GM23338 (cell line): ENCODE results near the gene NR1I2. TPM values are rescaled to one million over a fixed set of nuclear protein-coding genes. Genes with fewer than 3 reads are reported as not detected.

ENCODE experiments used
- ATAC-seq: fragments of 200-7000 bp; cut with Tn5 transposase; 3 replicates; pipeline ENCODE4 v1.9.1; 2020
- DNase-seq: peaks from one replicate; pipeline ENCODE4 v3.0.0-alpha.2; 2015; ENCODE audit warnings: low spot score
- H2AFZ ChIP-seq: fragments of 200-600 bp; sonication (generic); 2 replicates; pipeline ENCODE4 v1.8.0; 2016; ENCODE audit warnings: antibody characterized with exemption, mild to moderate bottlenecking, moderate library complexity
- H3F3A ChIP-seq: fragments of 200-600 bp; sonication (generic); replicated peaks from 2 replicates; pipeline ENCODE4 v1.8.0; 2017; ENCODE audit warnings: antibody characterized with exemption, mixed run types, low read depth
- H3K27ac ChIP-seq: fragments of 200-600 bp; sonication (generic); 2 replicates; pipeline ENCODE4 v1.6.1; 2016; ENCODE audit warnings: low read depth
- H3K27me3 ChIP-seq: fragments of 200-600 bp; sonication (generic); 2 replicates; pipeline ENCODE4 v1.8.0; 2016; ENCODE audit warnings: mild to moderate bottlenecking, mixed run types, moderate library complexity; ENCODE audit not compliant: insufficient read depth
- H3K36me3 ChIP-seq: fragments of 200-600 bp; sonication (generic); 2 replicates; pipeline ENCODE4 v1.8.0; 2016; ENCODE audit warnings: mild to moderate bottlenecking; ENCODE audit not compliant: insufficient read depth
- H3K4me1 ChIP-seq: fragments of 200-600 bp; sonication (generic); 2 replicates; pipeline ENCODE4 v1.8.0; 2016; ENCODE audit warnings: mild to moderate bottlenecking, moderate library complexity; ENCODE audit not compliant: insufficient read depth
- H3K4me2 ChIP-seq: fragments of 200-600 bp; sonication (generic); 2 replicates; pipeline ENCODE4 v1.7.1; 2017; ENCODE audit warnings: mixed run types
- H3K4me3 ChIP-seq: fragments of 200-600 bp; sonication (generic); 2 replicates; pipeline ENCODE4 v1.6.1; 2016; ENCODE audit warnings: mixed run types
- H3K79me2 ChIP-seq: fragments of 200-600 bp; sonication (generic); replicated peaks from 2 replicates; pipeline ENCODE4 v1.8.0; 2017; ENCODE audit warnings: mild to moderate bottlenecking; ENCODE audit not compliant: insufficient read depth
- H3K9me2 ChIP-seq: fragments of 200-600 bp; sonication (generic); 2 replicates; pipeline ENCODE4 v1.8.0; 2017; ENCODE audit not compliant: insufficient read depth
- H4K20me1 ChIP-seq: fragments of 200-600 bp; sonication (generic); replicated peaks from 2 replicates; pipeline ENCODE4 v1.8.0; 2017; ENCODE audit warnings: mild to moderate bottlenecking; ENCODE audit not compliant: insufficient read depth
- H3K27ac Mint-ChIP-seq: 2 replicates; pipeline ENCODE4 v1.8.0; 2020; ENCODE audit warnings: inconsistent platforms, mild to moderate bottlenecking, moderate library complexity, mixed read lengths
- H3K27me3 Mint-ChIP-seq: 3 replicates; pipeline ENCODE4 v1.8.0; 2022; ENCODE audit warnings: low read depth, mild to moderate bottlenecking, moderate library complexity, mixed read lengths, inconsistent platforms; ENCODE audit not compliant: insufficient read depth, poor library complexity
- H3K36me3 Mint-ChIP-seq: 3 replicates; pipeline ENCODE4 v1.8.0; 2021; ENCODE audit warnings: low read depth, mild to moderate bottlenecking, inconsistent platforms, moderate library complexity, mixed read lengths
- H3K4me1 Mint-ChIP-seq: 3 replicates; pipeline ENCODE4 v1.8.0; 2020; ENCODE audit warnings: mild to moderate bottlenecking, inconsistent platforms, mixed read lengths
- H3K4me3 Mint-ChIP-seq: 3 replicates; pipeline ENCODE4 v1.8.0; 2021; ENCODE audit warnings: moderate library complexity, mild to moderate bottlenecking, inconsistent platforms, mixed read lengths
- H3K9me3 Mint-ChIP-seq: 3 replicates; pipeline ENCODE4 v1.8.0; 2020; ENCODE audit warnings: moderate library complexity, mild to moderate bottlenecking, inconsistent platforms, mixed read lengths
- CREB1 ChIP-seq: fragments of 250-450 bp; sonication (Bioruptor Pico); IDR thresholded peaks from 2 replicates; pipeline ENCODE4 v1.5.0; 2020; ENCODE audit warnings: low read depth, mild to moderate bottlenecking, moderate library complexity
- EZH2 ChIP-seq: fragments of 200-600 bp; sonication (generic); IDR thresholded peaks from one replicate; pipeline ENCODE4 v1.8.0; 2017; ENCODE audit warnings: antibody characterized with exemption, mild to moderate bottlenecking, low read depth; ENCODE audit not compliant: unreplicated experiment
- EZH2phosphoT487 ChIP-seq: fragments of 200-600 bp; sonication (generic); IDR thresholded peaks from one replicate; pipeline ENCODE4 v1.8.1; 2018; ENCODE audit warnings: antibody characterized with exemption; ENCODE audit not compliant: unreplicated experiment
- JUNB ChIP-seq: IDR thresholded peaks from one replicate; pipeline ENCODE4 v1.6.1; 2016; ENCODE audit warnings: antibody characterized with exemption; ENCODE audit not compliant: unreplicated experiment
- NANOG ChIP-seq: IDR thresholded peaks from 2 replicates; pipeline ENCODE4 v1.6.1; 2016; ENCODE audit warnings: antibody characterized with exemption, borderline replicate concordance
- POLR2AphosphoS5 ChIP-seq: IDR thresholded peaks from 2 replicates; pipeline ENCODE4 v1.6.1; 2016; ENCODE audit warnings: antibody characterized with exemption, low read depth
- REST ChIP-seq: IDR thresholded peaks from one replicate; pipeline ENCODE4 v1.6.1; 2018; ENCODE audit warnings: antibody characterized with exemption; ENCODE audit not compliant: unreplicated experiment
- STAT1 ChIP-seq: IDR thresholded peaks from one replicate; pipeline ENCODE4 v1.6.1; 2016; ENCODE audit warnings: antibody characterized with exemption; ENCODE audit not compliant: unreplicated experiment
- ZNF114 ChIP-seq: fragments of 250-450 bp; sonication (Bioruptor Pico); IDR thresholded peaks from 2 replicates; pipeline ENCODE4 v1.5.0; 2020; ENCODE audit warnings: mild to moderate bottlenecking, moderate library complexity
- ZNF331 ChIP-seq: fragments of 250-450 bp; sonication (Bioruptor Pico); IDR thresholded peaks from 2 replicates; pipeline ENCODE4 v1.5.0; 2020; ENCODE audit warnings: low read depth, mild to moderate bottlenecking, moderate library complexity
- ZNF462 ChIP-seq: fragments of 250-450 bp; sonication (Bioruptor Pico); IDR thresholded peaks from 2 replicates; pipeline ENCODE4 v1.5.0; 2020; ENCODE audit warnings: mild to moderate bottlenecking, moderate library complexity
- polyA plus RNA-seq: library from polyadenylated mRNA; unstranded; fragments of >200 nt; fragmentation: Nextera tagmentation; extraction: Ambion mirVana; gene quantifications from 2 replicates; pipeline ENCODE4 v1.2.1, GENCODE V29; 2016
- total RNA-seq: library from RNA; depleted of rRNA; stranded (reverse); fragments of >200 nt; shearing (Covaris generic); gene quantifications from 2 replicates; pipeline ENCODE4 v1.2.3, GENCODE V29; 2014
- TF ChIP-seq, protein P1 (sequence below): IDR thresholded peaks from 2 replicates; pipeline ENCODE4 v1.6.1; 2016; ENCODE audit warnings: antibody characterized with exemption
- TF ChIP-seq, protein P2 (sequence below), 2 experiments: fragments of 200-600 bp in 1 of 2; sonication (generic) in 1 of 2; conservative IDR thresholded peaks; 2 replicates each; pipeline versions ENCODE4 v1.5.1 to v1.6.1; 2016 to 2017; ENCODE audit warnings: antibody characterized with exemption in 2 of 2, low read depth in 2 of 2, mild to moderate bottlenecking in 2 of 2, moderate library complexity in 1 of 2

Gene NR1I2
- total and polyA plus RNA-seq, 2 experiments from 2014 or later, result 0.89 to 4.4 TPM

DNA sequence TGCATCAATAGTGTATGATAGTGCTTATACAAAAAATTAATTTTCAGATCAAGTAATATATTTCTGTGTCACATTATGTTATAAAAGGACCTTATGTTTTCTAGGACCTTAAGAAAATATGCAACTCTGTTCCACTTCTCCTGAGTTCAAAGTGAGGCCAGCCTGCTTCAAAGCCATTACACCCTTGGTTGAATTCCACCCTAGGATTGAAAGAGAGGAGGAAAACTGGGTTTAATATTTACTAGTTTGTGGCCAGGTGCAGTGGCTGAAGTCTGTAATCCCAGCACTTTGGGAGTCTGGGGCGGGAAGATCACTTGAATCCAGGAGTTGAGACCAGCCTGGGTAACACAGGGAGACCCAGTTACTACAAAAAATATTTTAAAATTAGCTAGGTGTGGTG, 32.9 kb upstream of the NR1I2 start:
- Mint-ChIP-seq H3K36me3 (no peaks in the 10 kb centered on the region), H3K4me1 (no peaks in the 10 kb centered on the region), H3K27ac (no peak overlapping the region), H3K27me3 (peaks cover under 1% of the 10 kb centered on the region), H3K9me3 (peaks cover 2% of the 10 kb centered on the region; the same call in 1 of the 3 replicates), H3K4me3 (no peak overlapping the region)
- Histone ChIP-seq H3K9me2 (no peaks in the 10 kb centered on the region), H3K27me3 (no peaks in the 10 kb centered on the region), H3K4me3 (no peak overlapping the region), H3K79me2 (no peaks in the 10 kb centered on the region), H3K36me3 (no peaks in the 10 kb centered on the region), H2AFZ (no peak overlapping the region), H3K4me2 (no peak overlapping the region), H3K27ac (no peak overlapping the region), H3K4me1 (no peaks in the 10 kb centered on the region), H3F3A (no peaks in the 10 kb centered on the region), H4K20me1 (no peaks in the 10 kb centered on the region)
- ATAC-seq (no peak), DNase-seq (no peak)
- TF ChIP-seq ZNF331 (CRISPR knock-in tag) (no peak), EZH2 (no peak), EZH2phosphoT487 (no peak), REST (no peak), ZNF114 (CRISPR knock-in tag) (no peak), CREB1 (CRISPR knock-in tag) (no peak), POLR2AphosphoS5 (no peak), ZNF462 (no peak), STAT1 (no peak), NANOG (no peak), JUNB (no peak)
- TF ChIP-seq, protein P1, sequence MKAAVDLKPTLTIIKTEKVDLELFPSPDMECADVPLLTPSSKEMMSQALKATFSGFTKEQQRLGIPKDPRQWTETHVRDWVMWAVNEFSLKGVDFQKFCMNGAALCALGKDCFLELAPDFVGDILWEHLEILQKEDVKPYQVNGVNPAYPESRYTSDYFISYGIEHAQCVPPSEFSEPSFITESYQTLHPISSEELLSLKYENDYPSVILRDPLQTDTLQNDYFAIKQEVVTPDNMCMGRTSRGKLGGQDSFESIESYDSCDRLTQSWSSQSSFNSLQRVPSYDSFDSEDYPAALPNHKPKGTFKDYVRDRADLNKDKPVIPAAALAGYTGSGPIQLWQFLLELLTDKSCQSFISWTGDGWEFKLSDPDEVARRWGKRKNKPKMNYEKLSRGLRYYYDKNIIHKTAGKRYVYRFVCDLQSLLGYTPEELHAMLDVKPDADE, result no peak
- TF ChIP-seq, protein P2, sequence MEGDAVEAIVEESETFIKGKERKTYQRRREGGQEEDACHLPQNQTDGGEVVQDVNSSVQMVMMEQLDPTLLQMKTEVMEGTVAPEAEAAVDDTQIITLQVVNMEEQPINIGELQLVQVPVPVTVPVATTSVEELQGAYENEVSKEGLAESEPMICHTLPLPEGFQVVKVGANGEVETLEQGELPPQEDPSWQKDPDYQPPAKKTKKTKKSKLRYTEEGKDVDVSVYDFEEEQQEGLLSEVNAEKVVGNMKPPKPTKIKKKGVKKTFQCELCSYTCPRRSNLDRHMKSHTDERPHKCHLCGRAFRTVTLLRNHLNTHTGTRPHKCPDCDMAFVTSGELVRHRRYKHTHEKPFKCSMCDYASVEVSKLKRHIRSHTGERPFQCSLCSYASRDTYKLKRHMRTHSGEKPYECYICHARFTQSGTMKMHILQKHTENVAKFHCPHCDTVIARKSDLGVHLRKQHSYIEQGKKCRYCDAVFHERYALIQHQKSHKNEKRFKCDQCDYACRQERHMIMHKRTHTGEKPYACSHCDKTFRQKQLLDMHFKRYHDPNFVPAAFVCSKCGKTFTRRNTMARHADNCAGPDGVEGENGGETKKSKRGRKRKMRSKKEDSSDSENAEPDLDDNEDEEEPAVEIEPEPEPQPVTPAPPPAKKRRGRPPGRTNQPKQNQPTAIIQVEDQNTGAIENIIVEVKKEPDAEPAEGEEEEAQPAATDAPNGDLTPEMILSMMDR (conservative IDR thresholded peaks at IDR 0.05; ENCODE audit: low read depth in 2 of 2), result no peak
